GM19372 (cell line): Measurements from ENCODE around the gene MYL10.

ENCODE experiments used
- ATAC-seq: cut with Tn5 transposase; IDR thresholded peaks from one replicate; pipeline ENCODE4 v1.9.1; 2021; ENCODE audit warnings: mild to moderate bottlenecking, low read depth, moderate library complexity; ENCODE audit not compliant: unreplicated experiment

Gene MYL10

GRCh38 chr7:101629171-101629570, at the start of gene MYL10:
TSS of gene MYL10 (minus strand) at chr7:101629296. CDS start at chr7:101629118, 178 bp downstream.
- ATAC-seq, result no peak

- ATAC-seq, result no peak
These were observed 49.6 kb upstream of the MYL10 start for GRCh38 chr7:101678658-101679057.

GRCh38 chr7:101677797-101678479, 48.8 kb upstream of the MYL10 start:
- ATAC-seq, result no peak

GRCh38 chr7:101677391-101677790, 48.3 kb upstream of the MYL10 start:
- ATAC-seq, result no peak

- ATAC-seq, result no peak
These were observed 47.9 kb upstream of the MYL10 start for GRCh38 chr7:101676956-101677355.

GRCh38 chr7:101676062-101676598, 47.0 kb upstream of the MYL10 start:
- ATAC-seq, result no peak

GRCh38 chr7:101674439-101674838, 45.3 kb upstream of the MYL10 start:
- no peak for ATAC-seq

- ATAC-seq, result no peak
These were observed 44.9 kb upstream of the MYL10 start for GRCh38 chr7:101673951-101674350.

- no peak for ATAC-seq
These were observed 44.2 kb upstream of the MYL10 start for GRCh38 chr7:101673315-101673714.

- ATAC-seq, result no peak
These were observed 42.6 kb upstream of the MYL10 start for GRCh38 chr7:101671371-101672356.

- no peak for ATAC-seq
These were observed 40.2 kb upstream of the MYL10 start for GRCh38 chr7:101669307-101669706.

- ATAC-seq, result no peak
These were observed 39.6 kb upstream of the MYL10 start for GRCh38 chr7:101668726-101669125.

- no peak for ATAC-seq
These were observed 38.8 kb upstream of the MYL10 start for GRCh38 chr7:101667920-101668319.

- no peak for ATAC-seq
These were observed 38.3 kb upstream of the MYL10 start for GRCh38 chr7:101667399-101667798.

GRCh38 chr7:101666741-101667140, 37.6 kb upstream of the MYL10 start:
- ATAC-seq, result no peak

GRCh38 chr7:101666293-101666692, 37.2 kb upstream of the MYL10 start:
- no peak for ATAC-seq

- no peak for ATAC-seq
These were observed 35.9 kb upstream of the MYL10 start for GRCh38 chr7:101664893-101665471.

- ATAC-seq, result no peak
These were observed 35.3 kb upstream of the MYL10 start for GRCh38 chr7:101664436-101664835.

- no peak for ATAC-seq
These were observed 34.7 kb upstream of the MYL10 start for GRCh38 chr7:101663747-101664146.

- ATAC-seq, result no peak
These were observed 33.4 kb upstream of the MYL10 start for GRCh38 chr7:101662447-101662998.

- ATAC-seq, result no peak
These were observed 30.6 kb upstream of the MYL10 start for GRCh38 chr7:101659706-101660105.
